ENCODE measurements around the gene NXPE2. TPM values are rescaled to one million over a fixed set of nuclear protein-coding genes. Genes with fewer than 3 reads are reported as not detected.

NXPE2 gene
- total RNA-seq, 1 donor from 2014 or later: not detected

GRCh38 chr11:114666760-114667159, 11.6 kb upstream of the NXPE2 start:
- H3K27me3 Mint-ChIP-seq (ENCODE audit: insufficient read depth, low read depth): no peaks in the 10 kb centered on the region
- no peaks in the 10 kb centered on the region for H3K4me1 Mint-ChIP-seq
- H3K36me3 Mint-ChIP-seq: no peaks in the 10 kb centered on the region
- Histone ChIP-seq H3K9ac (no peak overlapping the region), H3F3A (ENCODE audit: low read depth) (no peaks in the 10 kb centered on the region), H4K20me1 (ENCODE audit: low read depth) (no peaks in the 10 kb centered on the region), H3K36me3 (no peaks in the 10 kb centered on the region), H3K4me2 (no peak overlapping the region), H3K79me2 (ENCODE audit: low read depth) (no peaks in the 10 kb centered on the region), H2AFZ (replicated peaks) (no peak overlapping the region), H3K9me3 (ENCODE audit: low read depth) (no peaks in the 10 kb centered on the region), H3K4me1 (no peaks in the 10 kb centered on the region), H3K4me3 (no peak overlapping the region), H3K27ac (no peak overlapping the region), H3K27me3 (no peaks in the 10 kb centered on the region)
- no peak overlapping the region for H3K27ac Mint-ChIP-seq
- no peak for DNase-seq (ENCODE audit: low spot score)
- TF ChIP-seq EZH2phosphoT487 (IDR thresholded peaks at IDR 0.05) (no peak), CTCF (IDR thresholded peaks at IDR 0.05) (no peak), EZH2 (IDR thresholded peaks at IDR 0.05) (no peak)
- H3K4me3 Mint-ChIP-seq: no peak overlapping the region
- H3K9me3 Mint-ChIP-seq: peaks cover 7% of the 10 kb centered on the region

- Histone ChIP-seq H3K4me3 (no peak overlapping the region), H3F3A (ENCODE audit: low read depth) (no peaks in the 10 kb centered on the region), H2AFZ (replicated peaks) (no peak overlapping the region), H3K4me2 (no peak overlapping the region), H3K4me1 (no peaks in the 10 kb centered on the region), H3K9me3 (ENCODE audit: low read depth) (no peaks in the 10 kb centered on the region), H4K20me1 (ENCODE audit: low read depth) (no peaks in the 10 kb centered on the region), H3K27ac (no peak overlapping the region), H3K27me3 (no peaks in the 10 kb centered on the region), H3K9ac (no peak overlapping the region), H3K36me3 (peaks cover 4% of the 10 kb centered on the region), H3K79me2 (ENCODE audit: low read depth) (no peaks in the 10 kb centered on the region)
- DNase-seq (ENCODE audit: low spot score): no peak
- Mint-ChIP-seq H3K36me3 (no peaks in the 10 kb centered on the region), H3K27ac (no peak overlapping the region), H3K9me3 (peaks cover 9% of the 10 kb centered on the region), H3K4me1 (no peaks in the 10 kb centered on the region), H3K4me3 (no peak overlapping the region), H3K27me3 (ENCODE audit: insufficient read depth, low read depth) (no peaks in the 10 kb centered on the region)
- no peak for TF ChIP-seq EZH2phosphoT487 (IDR thresholded peaks at IDR 0.05)
- no peak for TF ChIP-seq EZH2 (IDR thresholded peaks at IDR 0.05)
- TF ChIP-seq CTCF (IDR thresholded peaks at IDR 0.05): no peak
Observed at GRCh38 chr11:114668109-114668508, 10.2 kb upstream of the NXPE2 start.

- Histone ChIP-seq H3K36me3 (peaks cover 4% of the 10 kb centered on the region), H3K79me2 (ENCODE audit: low read depth) (no peaks in the 10 kb centered on the region), H3K4me2 (no peak overlapping the region), H3K9me3 (ENCODE audit: low read depth) (no peaks in the 10 kb centered on the region), H3K4me3 (no peak overlapping the region), H3K4me1 (no peaks in the 10 kb centered on the region), H4K20me1 (ENCODE audit: low read depth) (no peaks in the 10 kb centered on the region), H3K27me3 (no peaks in the 10 kb centered on the region), H3K9ac (no peak overlapping the region), H2AFZ (replicated peaks) (no peak overlapping the region), H3K27ac (no peak overlapping the region), H3F3A (ENCODE audit: low read depth) (no peaks in the 10 kb centered on the region)
- H3K27me3 Mint-ChIP-seq (ENCODE audit: insufficient read depth, low read depth): peaks cover under 1% of the 10 kb centered on the region
- no peak for DNase-seq (ENCODE audit: low spot score)
- no peaks in the 10 kb centered on the region for H3K4me1 Mint-ChIP-seq
- TF ChIP-seq EZH2 (IDR thresholded peaks at IDR 0.05) (no peak), CTCF (IDR thresholded peaks at IDR 0.05) (no peak), EZH2phosphoT487 (IDR thresholded peaks at IDR 0.05) (no peak)
- H3K9me3 Mint-ChIP-seq: peaks cover 9% of the 10 kb centered on the region
- no peaks in the 10 kb centered on the region for H3K36me3 Mint-ChIP-seq
- H3K27ac Mint-ChIP-seq: no peak overlapping the region
- H3K4me3 Mint-ChIP-seq: no peak overlapping the region
Observed at GRCh38 chr11:114673661-114674060, 4.7 kb upstream of the NXPE2 start.
